CD8-positive, alpha-beta memory T cell (primary cell): ENCODE data around the gene EEFSEC. TPM values are rescaled to one million over a fixed set of nuclear protein-coding genes. Genes with fewer than 3 reads are reported as not detected.

ENCODE experiments used
- CTCF ChIA-PET: fragments of 350-600 bp; sonication (Branson Sonifier 250); formaldehyde crosslinking; loops from one replicate; lab custom pipeline; 2021; ENCODE audit warnings: antibody characterized with exemption; lab: Charles Lee
- POLR2A ChIA-PET: fragments of 350-600 bp; sonication (Branson Sonifier 250); formaldehyde crosslinking; loops from one replicate; lab custom pipeline; 2021; ENCODE audit warnings: antibody characterized with exemption; lab: Charles Lee
- DNase-seq, 5 donors: peaks; one replicate each; pipeline versions ENCODE4 v3.0.0 to v3.0.0-alpha.2; 2020 to 2022; ENCODE audit warnings: mixed read lengths in 1 of 5
- H3K27ac ChIP-seq: one replicate; pipeline ENCODE4 v1.7.0; 2013; ENCODE audit warnings: low read depth, mild to moderate bottlenecking, low read length, moderate library complexity
- H3K27me3 ChIP-seq: 2 replicates; pipeline ENCODE4 v1.7.0; 2013; ENCODE audit warnings: low read length, mild to moderate bottlenecking; ENCODE audit not compliant: insufficient read depth, poor library complexity, severe bottlenecking
- H3K36me3 ChIP-seq: 2 replicates; pipeline ENCODE4 v1.7.0; 2013; ENCODE audit warnings: mild to moderate bottlenecking, low read length, moderate library complexity; ENCODE audit not compliant: insufficient read depth
- H3K4me1 ChIP-seq: 2 replicates; pipeline ENCODE4 v1.7.0; 2013; ENCODE audit warnings: mild to moderate bottlenecking, low read length, moderate library complexity; ENCODE audit not compliant: insufficient read depth
- H3K4me3 ChIP-seq: 2 replicates; pipeline ENCODE4 v1.7.0; 2013; ENCODE audit warnings: mild to moderate bottlenecking, low read length
- H3K9me3 ChIP-seq: 2 replicates; pipeline ENCODE4 v1.7.0; 2013; ENCODE audit warnings: mild to moderate bottlenecking, low read length
- H3K27ac Mint-ChIP-seq, 8 donors: one replicate each; pipeline ENCODE4 v1.8.0; 2020 to 2021; ENCODE audit warnings: mixed read lengths in 8 of 8, mild to moderate bottlenecking in 6 of 8, inconsistent platforms in 3 of 8, moderate library complexity in 3 of 8
- H3K27me3 Mint-ChIP-seq, 2 donors: one replicate each; pipeline ENCODE4 v1.8.0; 2020 to 2021; ENCODE audit warnings: mixed read lengths in 2 of 2, mild to moderate bottlenecking in 1 of 2, moderate library complexity in 1 of 2
- H3K36me3 Mint-ChIP-seq, 3 donors: one replicate each; pipeline ENCODE4 v1.8.0; 2020 to 2021; ENCODE audit warnings: mixed read lengths in 3 of 3, inconsistent platforms in 1 of 3, mild to moderate bottlenecking in 1 of 3
- H3K4me1 Mint-ChIP-seq, 3 donors: one replicate each; pipeline ENCODE4 v1.8.0; 2020 to 2021; ENCODE audit warnings: mixed read lengths in 3 of 3, inconsistent platforms in 1 of 3, mild to moderate bottlenecking in 1 of 3
- H3K4me3 Mint-ChIP-seq, 7 donors: one replicate each; pipeline ENCODE4 v1.8.0; 2020 to 2021; ENCODE audit warnings: mixed read lengths in 7 of 7, mild to moderate bottlenecking in 6 of 7, moderate library complexity in 4 of 7, inconsistent platforms in 2 of 7
- H3K9me3 Mint-ChIP-seq, 5 donors: one replicate each; pipeline ENCODE4 v1.8.0; 2020 to 2022; ENCODE audit warnings: mixed read lengths in 5 of 5, mild to moderate bottlenecking in 3 of 5, moderate library complexity in 2 of 5, inconsistent platforms in 1 of 5
- polyA plus RNA-seq: library from polyadenylated mRNA; unstranded; fragments of 300-500 nt; fragmentation: Illumina TruSeq; gene quantifications from one replicate; pipeline ENCODE4 v1.2.3, GENCODE V29; 2021
- total RNA-seq, 2 experiments: library from RNA; stranded (reverse); gene quantifications; one replicate each; pipeline ENCODE4 v1.2.3, GENCODE V29; 2021

The EEFSEC gene
- total and polyA plus RNA-seq, 3 experiments from 2014 or later, result 20.4 to 28.6 (median 21.8) TPM

DNA sequence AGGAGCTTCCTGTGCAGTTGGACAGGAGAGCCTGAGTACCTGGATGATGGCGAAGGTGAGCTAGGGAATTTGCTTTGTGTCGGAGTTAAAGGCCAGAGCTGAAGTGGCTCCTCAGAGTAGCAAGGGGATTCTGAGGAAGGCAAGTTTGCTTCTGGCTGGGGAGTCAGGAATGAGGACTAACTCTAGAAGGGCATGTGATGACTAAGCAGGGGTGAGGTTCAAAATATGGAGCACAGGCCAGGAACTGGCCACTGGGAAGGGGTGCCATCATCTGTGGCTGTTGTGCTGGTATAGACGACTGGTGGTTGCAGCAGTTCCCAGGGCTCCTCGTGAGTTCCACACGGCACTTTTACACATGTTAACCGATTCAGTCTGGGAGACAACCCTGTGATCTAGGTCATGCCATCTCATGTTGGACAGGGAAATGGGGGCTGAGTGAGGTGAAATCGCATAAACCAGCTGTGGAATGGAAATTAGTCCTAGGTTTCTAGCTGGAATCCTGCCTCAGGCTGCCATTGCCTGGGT is 100.8 kb downstream of the EEFSEC start:
- CTCF ChIA-PET, result no interaction called here
- no peak overlapping the region for H3K27ac Mint-ChIP-seq
- no peak overlapping the region for H3K27ac ChIP-seq

DNA sequence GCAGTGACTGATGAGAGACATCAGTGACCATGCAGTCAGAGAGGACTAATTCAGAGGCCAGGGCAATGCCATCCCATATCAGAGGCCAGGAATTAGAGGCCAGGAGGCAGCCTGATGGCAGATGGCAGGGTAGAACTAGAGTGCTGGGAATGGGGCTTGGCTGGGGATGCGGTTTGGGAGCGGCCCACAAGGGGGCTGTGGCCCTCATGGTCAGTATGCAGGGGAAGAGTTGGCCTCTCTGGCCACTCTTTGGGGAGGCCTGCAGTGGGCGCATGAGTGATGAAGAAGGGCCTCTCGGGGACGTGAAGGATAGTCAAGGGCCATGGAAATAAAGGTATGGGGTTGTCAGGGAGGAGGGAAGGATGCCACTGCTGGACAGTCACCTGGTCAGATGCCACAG is 101.7 kb downstream of the EEFSEC start:
- peaks cover 19 to 58% (median 26%) of the 10 kb centered on the region in 3 donors for H3K36me3 Mint-ChIP-seq
- CTCF ChIA-PET, result no interaction called here
- Histone ChIP-seq H3K36me3 (no peaks in the 10 kb centered on the region), H3K4me3 (no peak overlapping the region), H3K27me3 (no peaks in the 10 kb centered on the region), H3K27ac (no peak overlapping the region), H3K4me1 (no peaks in the 10 kb centered on the region), H3K9me3 (peaks cover 5% of the 10 kb centered on the region)
- peaks cover 10 to 27% (median 17%) of the 10 kb centered on the region in 3 donors for H3K4me1 Mint-ChIP-seq
- peaks cover 2 to 9% (median 7%) of the 10 kb centered on the region in 5 donors for H3K9me3 Mint-ChIP-seq
- peaks cover 0 to 3% of the 10 kb centered on the region in 2 donors for H3K27me3 Mint-ChIP-seq
- no peak overlapping the region for H3K4me3 Mint-ChIP-seq
- POLR2A ChIA-PET, result no interaction called here
- peak overlapping the region in 2 of 8 donors; percentile 38 to 58 for H3K27ac Mint-ChIP-seq
- no peak for DNase-seq

More for the DNA sequence above, 100.8 kb downstream of the EEFSEC start:
- Histone ChIP-seq H3K9me3 (no peaks in the 10 kb centered on the region), H3K27me3 (no peaks in the 10 kb centered on the region), H3K4me1 (no peaks in the 10 kb centered on the region), H3K4me3 (no peak overlapping the region), H3K36me3 (no peaks in the 10 kb centered on the region)
- POLR2A ChIA-PET, result no interaction called here
- peaks cover 16 to 27% (median 19%) of the 10 kb centered on the region in 3 donors for H3K4me1 Mint-ChIP-seq
- peaks cover 20 to 61% (median 27%) of the 10 kb centered on the region in 3 donors for H3K36me3 Mint-ChIP-seq
- peaks cover 0 to 3% of the 10 kb centered on the region in 2 donors for H3K27me3 Mint-ChIP-seq
- no peak for DNase-seq
- H3K4me3 Mint-ChIP-seq, result no peak overlapping the region
- peaks cover 0 to 2% (median 2%) of the 10 kb centered on the region in 5 donors for H3K9me3 Mint-ChIP-seq

DNA sequence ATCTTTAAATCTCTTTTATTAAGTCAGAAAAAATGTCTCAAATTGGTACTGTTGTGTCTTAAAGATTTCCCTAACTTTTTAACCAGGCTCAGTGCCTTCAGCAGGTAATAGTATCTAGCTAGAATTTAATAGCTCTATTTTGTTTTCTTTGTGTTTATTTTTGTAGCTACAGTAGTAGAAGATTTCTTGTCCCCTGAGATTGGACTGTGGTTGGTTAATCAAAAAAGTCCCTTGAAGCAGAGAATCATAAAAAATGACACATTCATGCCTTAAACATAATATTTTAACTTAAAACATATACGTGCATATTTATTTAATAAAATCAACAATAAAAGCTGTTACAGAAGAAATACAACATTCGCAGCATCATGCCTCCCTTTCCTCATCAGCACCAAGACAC is 102.8 kb downstream of the EEFSEC start:
- CTCF ChIA-PET, result no interaction called here
- no peak for DNase-seq
- H3K4me3 ChIP-seq, result no peak overlapping the region

DNA sequence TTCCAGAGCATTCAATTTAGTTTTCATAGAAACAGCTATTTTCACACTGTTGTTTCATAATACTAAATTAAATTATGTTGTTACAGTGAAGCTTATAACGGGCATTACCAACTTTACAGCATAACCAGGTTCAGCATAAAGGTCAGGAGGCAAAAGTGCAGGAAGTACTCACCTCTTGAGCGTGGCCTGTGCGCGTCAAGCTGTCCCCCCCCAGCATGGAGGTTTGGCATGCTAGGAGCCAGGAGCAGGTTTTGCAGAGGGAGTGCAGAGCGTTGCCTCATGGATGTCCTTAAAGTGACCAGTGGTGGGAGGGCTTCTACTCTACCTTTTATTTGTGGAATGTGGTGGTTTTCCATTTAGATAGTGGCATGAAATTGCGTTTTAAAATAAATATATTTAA is 104.4 kb downstream of the EEFSEC start:
- Mint-ChIP-seq H3K36me3 (peaks cover 18 to 61% (median 27%) of the 10 kb centered on the region in 3 donors), H3K27me3 (peaks cover 0 to 3% of the 10 kb centered on the region in 2 donors), H3K9me3 (peaks cover 2 to 18% (median 16%) of the 10 kb centered on the region in 5 donors), H3K4me1 (peaks cover 2 to 13% (median 7%) of the 10 kb centered on the region in 3 donors), H3K27ac (no peak overlapping the region), H3K4me3 (no peak overlapping the region)
- Histone ChIP-seq H3K27ac (no peak overlapping the region), H3K36me3 (no peaks in the 10 kb centered on the region), H3K9me3 (peaks cover 9% of the 10 kb centered on the region), H3K4me1 (no peaks in the 10 kb centered on the region), H3K4me3 (no peak overlapping the region), H3K27me3 (no peaks in the 10 kb centered on the region)
- POLR2A ChIA-PET, result no interaction called here
- no peak for DNase-seq
- CTCF ChIA-PET, result no interaction called here

More for the DNA sequence above, 102.8 kb downstream of the EEFSEC start:
- Histone ChIP-seq H3K36me3 (no peaks in the 10 kb centered on the region), H3K27ac (no peak overlapping the region), H3K4me1 (no peaks in the 10 kb centered on the region), H3K9me3 (peaks cover 9% of the 10 kb centered on the region), H3K27me3 (no peaks in the 10 kb centered on the region)
- peaks cover 0 to 3% of the 10 kb centered on the region in 2 donors for H3K27me3 Mint-ChIP-seq
- peak overlapping the region in 1 of 8 donors; percentile 28 for H3K27ac Mint-ChIP-seq
- peaks cover 10 to 20% (median 12%) of the 10 kb centered on the region in 3 donors for H3K4me1 Mint-ChIP-seq
- POLR2A ChIA-PET, result no interaction called here
- H3K4me3 Mint-ChIP-seq, result no peak overlapping the region
- H3K9me3 Mint-ChIP-seq, result peaks cover 2 to 16% (median 13%) of the 10 kb centered on the region in 5 donors
- peaks cover 16 to 58% (median 28%) of the 10 kb centered on the region in 3 donors for H3K36me3 Mint-ChIP-seq

DNA sequence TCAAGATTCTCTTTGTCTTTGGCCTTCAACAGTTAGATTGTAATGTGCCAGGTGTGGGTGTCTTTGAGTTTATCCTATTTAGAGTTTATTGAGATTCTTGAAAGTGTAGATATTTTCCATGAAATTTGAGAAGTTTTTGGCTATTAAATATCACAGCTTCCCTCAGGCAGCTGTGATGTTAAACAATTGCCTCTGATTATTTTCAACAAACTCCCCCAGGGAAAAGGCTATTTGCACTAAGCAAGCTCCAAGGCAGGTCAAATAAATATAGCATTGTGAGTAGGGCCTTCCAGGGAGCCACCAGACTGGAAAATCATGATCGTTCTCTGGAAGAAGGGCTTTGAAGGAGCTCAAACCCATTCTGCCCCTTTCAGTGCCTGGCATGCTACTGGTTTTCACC is 107.0 kb downstream of the EEFSEC start:
- ChIA-PET POLR2A (no interaction called here), CTCF (no interaction called here)
- no peak overlapping the region for H3K27ac ChIP-seq
- H3K4me3 ChIP-seq, result no peak overlapping the region
- Mint-ChIP-seq H3K4me1 (peaks cover 0 to 4% (median 2%) of the 10 kb centered on the region in 3 donors), H3K4me3 (no peak overlapping the region), H3K9me3 (peaks cover 2 to 18% (median 16%) of the 10 kb centered on the region in 5 donors), H3K36me3 (peaks cover 23 to 73% (median 27%) of the 10 kb centered on the region in 3 donors), H3K27me3 (no peaks in the 10 kb centered on the region), H3K27ac (no peak overlapping the region)
- no peaks in the 10 kb centered on the region for H3K36me3 ChIP-seq
- DNase-seq, result no peak
- H3K9me3 ChIP-seq, result peaks cover 9% of the 10 kb centered on the region
- no peaks in the 10 kb centered on the region for H3K4me1 ChIP-seq
- H3K27me3 ChIP-seq, result no peaks in the 10 kb centered on the region

DNA sequence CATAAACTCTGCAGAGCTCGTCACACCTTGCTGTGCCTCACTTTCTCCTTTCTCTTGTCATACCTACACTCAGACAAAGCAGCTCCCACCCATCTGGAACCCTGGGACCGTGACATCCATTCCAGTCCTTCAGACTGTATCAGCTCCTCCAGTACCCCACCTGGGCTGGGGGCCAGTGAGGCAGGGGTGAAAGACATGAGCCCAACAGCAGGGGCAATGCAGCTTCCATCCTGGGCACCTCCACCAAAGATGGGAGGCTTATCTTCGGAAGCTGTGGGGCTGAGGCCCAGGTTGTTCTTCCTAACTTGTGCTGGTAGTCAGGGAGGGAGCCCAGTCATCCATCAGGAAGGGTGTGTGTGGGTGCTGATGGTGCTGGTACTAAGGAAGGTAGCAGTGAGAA is 109.2 kb downstream of the EEFSEC start:
- H3K4me1 Mint-ChIP-seq, result peaks cover 0 to 1% (median 0%) of the 10 kb centered on the region in 3 donors
- CTCF ChIA-PET, result no interaction called here

DNA sequence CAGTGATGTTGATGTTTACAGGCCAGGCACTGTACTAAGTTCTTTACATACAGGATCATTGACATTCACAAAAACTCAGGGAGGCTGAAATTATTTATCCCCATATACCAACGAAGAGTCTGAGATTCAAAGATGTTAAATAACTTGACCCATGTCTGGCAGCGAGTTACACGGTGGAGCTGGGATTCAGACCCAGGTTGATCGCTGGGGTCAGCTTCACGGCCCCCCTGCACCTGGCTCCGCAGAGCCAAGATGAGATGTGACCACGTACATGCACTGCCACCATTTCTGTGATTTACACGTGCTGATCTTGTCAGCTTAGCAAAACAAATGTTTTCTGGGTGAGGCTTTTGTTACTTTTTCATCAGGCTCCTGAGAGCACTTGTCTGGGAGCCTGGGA is 109.8 kb downstream of the EEFSEC start:
- Histone ChIP-seq H3K9me3 (peaks cover 9% of the 10 kb centered on the region), H3K4me3 (no peak overlapping the region), H3K27me3 (no peaks in the 10 kb centered on the region), H3K4me1 (no peaks in the 10 kb centered on the region), H3K27ac (no peak overlapping the region), H3K36me3 (no peaks in the 10 kb centered on the region)
- H3K4me1 Mint-ChIP-seq, result peaks cover 0 to 1% (median 0%) of the 10 kb centered on the region in 3 donors
- H3K36me3 Mint-ChIP-seq, result peaks cover 22 to 79% (median 24%) of the 10 kb centered on the region in 3 donors
- ChIA-PET CTCF (no interaction called here), POLR2A (no interaction called here)
- no peak overlapping the region for H3K4me3 Mint-ChIP-seq
- H3K27ac Mint-ChIP-seq, result no peak overlapping the region
- peaks cover 2 to 18% (median 14%) of the 10 kb centered on the region in 5 donors for H3K9me3 Mint-ChIP-seq
- H3K27me3 Mint-ChIP-seq, result no peaks in the 10 kb centered on the region
- DNase-seq, result no peak

More for the DNA sequence above, 109.2 kb downstream of the EEFSEC start:
- peaks cover 2 to 18% (median 16%) of the 10 kb centered on the region in 5 donors for H3K9me3 Mint-ChIP-seq
- no peak for DNase-seq
- H3K27me3 Mint-ChIP-seq, result no peaks in the 10 kb centered on the region
- Histone ChIP-seq H3K4me3 (no peak overlapping the region), H3K4me1 (no peaks in the 10 kb centered on the region), H3K27ac (no peak overlapping the region), H3K9me3 (peaks cover 9% of the 10 kb centered on the region), H3K36me3 (no peaks in the 10 kb centered on the region), H3K27me3 (no peaks in the 10 kb centered on the region)
- H3K4me3 Mint-ChIP-seq, result no peak overlapping the region
- peaks cover 18 to 75% (median 27%) of the 10 kb centered on the region in 3 donors for H3K36me3 Mint-ChIP-seq
- no peak overlapping the region for H3K27ac Mint-ChIP-seq
- POLR2A ChIA-PET, result no interaction called here

DNA sequence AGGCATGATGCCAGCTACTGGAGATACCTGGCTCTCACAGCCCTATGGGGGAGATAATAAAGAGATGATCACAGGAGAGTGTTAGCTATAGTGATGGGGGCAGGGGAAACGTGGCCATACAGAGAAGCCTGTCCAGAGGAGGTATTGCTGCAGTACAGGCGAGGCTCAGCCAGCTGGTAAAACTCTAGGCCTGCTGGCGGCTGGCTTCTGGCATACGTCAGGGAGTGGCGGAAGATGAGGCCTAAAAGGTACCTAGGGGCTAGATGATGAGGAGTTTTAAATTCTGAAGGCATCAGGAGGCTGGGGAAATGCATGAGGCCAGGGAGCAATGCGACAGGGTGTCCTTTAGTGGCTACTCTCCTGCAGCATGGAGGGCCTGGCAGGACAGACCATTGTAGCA is 110.7 kb downstream of the EEFSEC start:
- CTCF ChIA-PET, result no interaction called here

More for the DNA sequence above, 110.7 kb downstream of the EEFSEC start:
- Mint-ChIP-seq H3K4me1 (peaks cover 0 to 1% (median 0%) of the 10 kb centered on the region in 3 donors), H3K4me3 (no peak overlapping the region), H3K9me3 (peaks cover 2 to 16% (median 14%) of the 10 kb centered on the region in 5 donors), H3K27me3 (no peaks in the 10 kb centered on the region), H3K36me3 (peaks cover 16 to 83% (median 29%) of the 10 kb centered on the region in 3 donors), H3K27ac (peak overlapping the region in 2 of 8 donors; percentile 17 to 90)
- Histone ChIP-seq H3K4me1 (no peaks in the 10 kb centered on the region), H3K27ac (no peak overlapping the region), H3K9me3 (peaks cover 9% of the 10 kb centered on the region), H3K27me3 (no peaks in the 10 kb centered on the region), H3K36me3 (no peaks in the 10 kb centered on the region), H3K4me3 (no peak overlapping the region)
- POLR2A ChIA-PET, result no interaction called here
- DNase-seq, result no peak
